Endothelial cell of umbilical vein (primary cell): Measurements from ENCODE around the gene PLA2G4F. TPM values are rescaled to one million over a fixed set of nuclear protein-coding genes. Genes with fewer than 3 reads are reported as not detected.

Experiments used
- BruUV-seq: library from RNA; stranded (reverse); fragments of 400-500 nt; replicated peaks from 2 replicates; lab custom pipeline; 2021; lab: Mats Ljungman, UMichigan
- CTCF ChIA-PET: fragments of 300-600, 350-600 bp; sonication (Branson Sonifier 250); formaldehyde crosslinking; loops from one replicate; lab custom pipeline; 2021; ENCODE audit warnings: antibody characterized with exemption, inconsistent platforms; lab: Charles Lee
- POLR2A ChIA-PET: fragments of 300-600, 350-600 bp; sonication (Branson Sonifier 250); formaldehyde crosslinking; loops from one replicate; lab custom pipeline; 2021; ENCODE audit warnings: antibody characterized with exemption, inconsistent platforms; lab: Charles Lee
- DNase-seq: peaks from one replicate; pipeline ENCODE4 v3.0.0-alpha.2; 2011; ENCODE audit warnings: low read depth, low spot score
- FAIRE-seq: peaks from 2 replicates; lab custom pipeline; 2011; peaks lifted over from hg19 to GRCh38; lab: Jason Lieb, UNC
- H2AFZ ChIP-seq: 2 replicates; pipeline ENCODE4 v1.6.0; 2012; ENCODE audit warnings: low read depth, low read length, control low read depth, inconsistent platforms
- H3K27ac ChIP-seq: 2 replicates; pipeline ENCODE4 v1.5.1; 2011; ENCODE audit warnings: low read depth, mild to moderate bottlenecking, control low read depth, low read length, moderate library complexity; ENCODE audit not compliant: insufficient read depth
- H3K27me3 ChIP-seq, 2 experiments: 2 replicates each; pipeline versions ENCODE4 v1.6.0 to v1.6.1; 2011; ENCODE audit warnings: low read length in 2 of 2, mixed read lengths in 1 of 2; ENCODE audit not compliant: control insufficient read depth in 2 of 2, insufficient read depth in 2 of 2
- H3K36me3 ChIP-seq, 2 experiments: 2 replicates in 1 of 2; 3 replicates in 1 of 2; pipeline ENCODE4 v1.5.1; 2011; ENCODE audit warnings: low read length in 2 of 2, mild to moderate bottlenecking in 1 of 2, moderate library complexity in 1 of 2; ENCODE audit not compliant: control insufficient read depth in 2 of 2, insufficient read depth in 2 of 2; ENCODE audit errors: extremely low read depth in 1 of 2
- H3K4me1 ChIP-seq: 3 replicates; pipeline ENCODE4 v1.5.1; 2011; ENCODE audit warnings: mild to moderate bottlenecking, low read length; ENCODE audit not compliant: control insufficient read depth, insufficient read depth; ENCODE audit errors: extremely low read depth
- H3K4me2 ChIP-seq: 2 replicates; pipeline ENCODE4 v1.6.1; 2011; ENCODE audit warnings: low read length, control low read depth, mixed read lengths; ENCODE audit not compliant: insufficient read depth
- H3K4me3 ChIP-seq, 3 experiments: fragments of 200-600 bp in 1 of 3; sonication (generic), shearing (Covaris generic) in 1 of 3; replicated peaks in 1 of 3; 2 replicates each; pipeline ENCODE4 v1.5.1; 2011 to 2016; ENCODE audit warnings: control low read depth in 3 of 3, low read length in 3 of 3, mild to moderate bottlenecking in 2 of 3, inconsistent platforms in 1 of 3, low read depth in 1 of 3, moderate library complexity in 1 of 3; ENCODE audit not compliant: insufficient read depth in 1 of 3
- H3K79me2 ChIP-seq: 2 replicates; pipeline ENCODE4 v1.6.0; 2012; ENCODE audit warnings: low read length, inconsistent platforms; ENCODE audit not compliant: control insufficient read depth, insufficient read depth
- H3K9ac ChIP-seq: replicated peaks from 2 replicates; pipeline ENCODE3; 2011; ENCODE audit warnings: low read length, control low read depth; ENCODE audit not compliant: insufficient read depth; ENCODE audit errors: extremely low read depth
- H3K9me1 ChIP-seq: replicated peaks from 3 replicates; pipeline ENCODE4 v1.6.0; 2011; ENCODE audit warnings: mild to moderate bottlenecking, low read length; ENCODE audit not compliant: control insufficient read depth, insufficient read depth; ENCODE audit errors: extremely low read depth
- H3K9me3 ChIP-seq: replicated peaks from 2 replicates; pipeline ENCODE4 v1.5.1; 2012; ENCODE audit warnings: low read length, inconsistent platforms; ENCODE audit not compliant: control insufficient read depth, insufficient read depth
- H4K20me1 ChIP-seq: replicated peaks from 2 replicates; pipeline ENCODE3; 2011; ENCODE audit warnings: mild to moderate bottlenecking, low read length; ENCODE audit not compliant: control insufficient read depth, insufficient read depth; ENCODE audit errors: extremely low read depth
- CTCF ChIP-seq, 2 donors: IDR thresholded peaks; 1 replicate in 1 of 2; 2 replicates in 1 of 2; pipeline ENCODE4 v1.5.1; 2011; ENCODE audit warnings: low read length in 2 of 2, mild to moderate bottlenecking in 2 of 2, moderate library complexity in 2 of 2, control low read depth in 1 of 2, inconsistent platforms in 1 of 2, low read depth in 1 of 2; ENCODE audit not compliant: insufficient read depth in 1 of 2; ENCODE audit errors: extremely low read depth in 1 of 2
- EZH2 ChIP-seq: IDR thresholded peaks from 2 replicates; pipeline ENCODE4 v1.6.1; 2012; ENCODE audit warnings: borderline replicate concordance, low read depth, mild to moderate bottlenecking, moderate library complexity, low read length, inconsistent platforms; ENCODE audit not compliant: severe bottlenecking
- FOS ChIP-seq: IDR thresholded peaks from 2 replicates; pipeline ENCODE4 v1.6.1; 2011; ENCODE audit warnings: mild to moderate bottlenecking, low read length, moderate library complexity, borderline replicate concordance; ENCODE audit not compliant: insufficient read depth
- GATA2 ChIP-seq: IDR thresholded peaks from 2 replicates; pipeline ENCODE4 v1.7.0; 2011; ENCODE audit warnings: low read depth, mild to moderate bottlenecking, moderate library complexity, mixed read lengths, low read length; ENCODE audit not compliant: insufficient read length, insufficient read depth
- JUN ChIP-seq: IDR thresholded peaks from 2 replicates; pipeline ENCODE4 v1.6.1; 2011; ENCODE audit warnings: borderline replicate concordance, low read depth; ENCODE audit not compliant: insufficient read length, insufficient read depth
- MAX ChIP-seq: IDR thresholded peaks from 2 replicates; pipeline ENCODE4 v1.6.1; 2011; ENCODE audit not compliant: insufficient read depth, insufficient read length
- MYC ChIP-seq: IDR thresholded peaks from one replicate; pipeline ENCODE4 v1.6.1; 2011; ENCODE audit warnings: mild to moderate bottlenecking, low read depth, low read length
- POLR2A ChIP-seq: IDR thresholded peaks from 2 replicates; pipeline ENCODE4 v1.6.1; 2012; ENCODE audit warnings: low read depth, mild to moderate bottlenecking, control low read depth, low read length
- POLR2AphosphoS5 ChIP-seq: IDR thresholded peaks from 2 replicates; pipeline ENCODE4 v1.6.1; 2012; ENCODE audit warnings: low read depth, mild to moderate bottlenecking, control low read depth, low read length, moderate library complexity; ENCODE audit not compliant: insufficient read depth
- dilution Hi-C: fragments of 300-500 bp; cut with MboI; formaldehyde crosslinking; loops from one replicate; pipeline ENCODE4 v1.15.0; 2019; ENCODE audit warnings: low sequenced_read_pairs; ENCODE audit not compliant: extremely low pct_ligation_motif_present
- intact Hi-C: fragments of 100-400 bp; cut with micrococcal nuclease; formaldehyde crosslinking; loops from one replicate; pipeline ENCODE4 v1.10.0; 2022
- polyA plus RNA-seq, 4 experiments: library from polyadenylated mRNA; depleted of rRNA in 3 of 4; stranded (reverse) in 3 of 4; unstranded in 1 of 4; fragments of >200 nt; gene quantifications; 2 replicates each; pipeline versions ENCODE4 v1.2.1 to v1.2.3, GENCODE V29; 2011 to 2012; ENCODE audit warnings: missing spikeins in 1 of 4
- total RNA-seq: library from RNA; stranded (reverse); gene quantifications from 2 replicates; pipeline ENCODE4 v1.2.3, GENCODE V29; 2021

The PLA2G4F gene
- total and polyA plus RNA-seq, 2 donors (not counting 3 experiments of a cell fraction or from before 2014, with no cell fraction given): not detected

GRCh38 chr15:42157981-42158765 lies 1.7 kb upstream of the PLA2G4F start:
- no peaks in the 10 kb centered on the region for H3K4me1 ChIP-seq
- no peak overlapping the region for H3K9ac ChIP-seq
- intact Hi-C loops: no loop called here
- peaks cover 15 to 40% of the 10 kb centered on the region in 2 experiments for H3K36me3 ChIP-seq
- H2AFZ ChIP-seq: no peak overlapping the region
- H3K4me3 ChIP-seq: no peak overlapping the region
- FAIRE-seq: no peak
- no peaks in the 10 kb centered on the region for H3K27me3 ChIP-seq
- no peak for DNase-seq
- no peaks in the 10 kb centered on the region for H3K79me2 ChIP-seq
- CTCF ChIA-PET: interaction anchor here (0.9 kb wide), 1 partner anchor 227 kb away, joined by 3 read pairs; no protein-coding TSS in a partner anchor
- POLR2A ChIA-PET: no interaction called here
- H3K4me2 ChIP-seq: no peak overlapping the region
- dilution Hi-C loops: no loop called here
- no peaks in the 10 kb centered on the region for H3K9me3 ChIP-seq
- no peak overlapping the region for H3K27ac ChIP-seq
- no peaks in the 10 kb centered on the region for H3K9me1 ChIP-seq
- BruUV-seq: no TSS peak
- no peaks in the 10 kb centered on the region for H4K20me1 ChIP-seq
- TF ChIP-seq CTCF (IDR thresholded peaks at IDR 0.05; ENCODE audit: extremely low read depth in 1 of 2, insufficient read depth in 1 of 2, low read depth in 1 of 2, low read length in 2 of 2) (no peak), GATA2 (no peak), MAX (no peak), EZH2 (no peak), POLR2AphosphoS5 (no peak), POLR2A (no peak), MYC (no peak), FOS (no peak), JUN (no peak)
